Type B pancreatic cell (in vitro differentiated cells): ENCODE measurements around the gene COL13A1. TPM values are rescaled to one million over a fixed set of nuclear protein-coding genes. Genes with fewer than 3 reads are reported as not detected.

Source experiments
- DNase-seq: peaks from one replicate; pipeline ENCODE4 v3.0.0; 2021; ENCODE audit warnings: mixed read lengths; ENCODE audit not compliant: unreplicated experiment; ENCODE audit errors: extremely low spot score
- H3K27ac Mint-ChIP-seq: 2 replicates; pipeline ENCODE4 v1.8.0; 2021; ENCODE audit warnings: mild to moderate bottlenecking, mixed read lengths
- H3K27me3 Mint-ChIP-seq: 2 replicates; pipeline ENCODE4 v1.8.0; 2021; ENCODE audit warnings: mixed read lengths
- H3K36me3 Mint-ChIP-seq: 2 replicates; pipeline ENCODE4 v1.8.0; 2021; ENCODE audit warnings: mixed read lengths
- H3K4me1 Mint-ChIP-seq: one replicate; pipeline ENCODE4 v1.8.0; 2021; ENCODE audit warnings: mixed read lengths; ENCODE audit not compliant: unreplicated experiment
- H3K4me3 Mint-ChIP-seq: 2 replicates; pipeline ENCODE4 v1.8.0; 2021; ENCODE audit warnings: mild to moderate bottlenecking, mixed read lengths
- H3K9me3 Mint-ChIP-seq: 2 replicates; pipeline ENCODE4 v1.8.0; 2021; ENCODE audit warnings: mixed read lengths
- total RNA-seq: library from RNA; stranded (reverse); gene quantifications from 2 replicates; pipeline ENCODE4 v1.2.1, GENCODE V29; 2021; ENCODE audit warnings: low replicate concordance
- TF ChIP-seq, protein P1 (sequence below): fragments of 200-600 bp; sonication (generic); conservative IDR thresholded peaks from 2 replicates; pipeline ENCODE4 v1.5.0; 2021; ENCODE audit warnings: antibody characterized with exemption, mild to moderate bottlenecking

Gene COL13A1
- total RNA-seq, 1 donor from 2014 or later, result 18.6 TPM

DNA sequence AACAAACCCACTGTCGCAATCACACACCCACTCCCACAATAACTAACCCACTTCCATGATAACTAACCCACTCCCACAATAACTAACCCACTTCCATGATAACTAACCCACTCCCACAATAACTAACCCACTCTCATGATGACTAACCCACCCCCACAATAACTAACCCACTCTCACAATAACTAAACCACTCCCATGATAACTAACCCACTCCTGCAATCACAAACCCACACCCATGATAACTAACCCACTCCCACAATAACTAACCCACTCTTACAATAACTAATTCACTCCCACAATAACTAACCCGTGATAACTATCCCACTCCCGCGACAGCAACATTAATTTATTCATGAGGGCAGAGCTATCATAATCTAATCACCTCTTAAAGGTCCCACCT, 105.8 kb downstream of the COL13A1 start:
- DNase-seq, result no peak
- no peak overlapping the region for H3K4me3 Mint-ChIP-seq
- H3K4me1 Mint-ChIP-seq, result peaks cover 15% of the 10 kb centered on the region
- H3K27ac Mint-ChIP-seq, result no peak overlapping the region
- peaks cover 3% of the 10 kb centered on the region for H3K36me3 Mint-ChIP-seq
- TF ChIP-seq, protein P1, sequence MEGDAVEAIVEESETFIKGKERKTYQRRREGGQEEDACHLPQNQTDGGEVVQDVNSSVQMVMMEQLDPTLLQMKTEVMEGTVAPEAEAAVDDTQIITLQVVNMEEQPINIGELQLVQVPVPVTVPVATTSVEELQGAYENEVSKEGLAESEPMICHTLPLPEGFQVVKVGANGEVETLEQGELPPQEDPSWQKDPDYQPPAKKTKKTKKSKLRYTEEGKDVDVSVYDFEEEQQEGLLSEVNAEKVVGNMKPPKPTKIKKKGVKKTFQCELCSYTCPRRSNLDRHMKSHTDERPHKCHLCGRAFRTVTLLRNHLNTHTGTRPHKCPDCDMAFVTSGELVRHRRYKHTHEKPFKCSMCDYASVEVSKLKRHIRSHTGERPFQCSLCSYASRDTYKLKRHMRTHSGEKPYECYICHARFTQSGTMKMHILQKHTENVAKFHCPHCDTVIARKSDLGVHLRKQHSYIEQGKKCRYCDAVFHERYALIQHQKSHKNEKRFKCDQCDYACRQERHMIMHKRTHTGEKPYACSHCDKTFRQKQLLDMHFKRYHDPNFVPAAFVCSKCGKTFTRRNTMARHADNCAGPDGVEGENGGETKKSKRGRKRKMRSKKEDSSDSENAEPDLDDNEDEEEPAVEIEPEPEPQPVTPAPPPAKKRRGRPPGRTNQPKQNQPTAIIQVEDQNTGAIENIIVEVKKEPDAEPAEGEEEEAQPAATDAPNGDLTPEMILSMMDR, result no peak
- peaks cover 12% of the 10 kb centered on the region for H3K27me3 Mint-ChIP-seq
- no peaks in the 10 kb centered on the region for H3K9me3 Mint-ChIP-seq

DNA sequence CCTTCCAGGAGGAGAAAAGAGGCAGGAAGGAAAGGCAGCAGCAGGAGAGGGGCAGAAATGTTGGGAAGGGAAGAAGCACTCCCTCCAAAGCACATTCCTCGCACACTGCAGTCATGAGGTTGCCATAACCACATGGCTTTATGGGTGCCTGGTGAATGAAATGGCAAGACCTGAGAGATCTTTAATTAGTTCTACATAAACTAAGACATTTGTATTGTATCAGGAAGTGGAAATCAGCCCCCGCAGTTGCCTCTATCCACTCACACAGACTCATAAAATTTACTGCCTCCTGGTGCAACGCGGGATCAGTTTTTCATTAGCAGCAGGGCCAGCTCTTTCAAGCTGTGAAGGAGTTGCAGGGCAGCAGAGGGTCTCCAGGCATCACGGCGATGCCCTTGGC, 106.4 kb downstream of the COL13A1 start:
- Mint-ChIP-seq H3K9me3 (no peaks in the 10 kb centered on the region), H3K36me3 (peaks cover 3% of the 10 kb centered on the region), H3K4me1 (peaks cover 21% of the 10 kb centered on the region), H3K4me3 (no peak overlapping the region), H3K27ac (no peak overlapping the region), H3K27me3 (peaks cover 18% of the 10 kb centered on the region)
- DNase-seq, result no peak
- TF ChIP-seq, protein P1, result no peak

DNA sequence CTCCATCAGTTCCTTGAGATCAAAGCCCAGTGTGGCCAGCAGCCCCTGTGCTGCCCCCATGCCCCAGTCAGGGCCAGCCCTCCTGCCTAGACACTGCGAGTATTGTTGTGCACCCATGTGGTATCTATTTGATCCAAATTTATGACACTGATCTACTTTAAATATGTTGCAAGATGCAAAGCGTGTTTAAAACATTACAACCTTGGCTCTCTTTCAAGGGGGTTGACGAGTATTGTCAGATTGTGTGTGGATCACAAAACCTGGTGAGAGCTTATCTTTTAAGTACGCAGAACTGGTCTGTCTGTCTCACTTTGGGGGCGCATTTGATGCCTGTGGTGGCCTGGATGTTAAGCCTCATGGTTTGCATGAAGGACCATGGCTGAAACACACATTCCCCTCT, 108.9 kb downstream of the COL13A1 start:
- Mint-ChIP-seq H3K4me3 (no peak overlapping the region), H3K27me3 (peaks cover 21% of the 10 kb centered on the region), H3K27ac (no peak overlapping the region), H3K4me1 (peaks cover 26% of the 10 kb centered on the region), H3K9me3 (no peaks in the 10 kb centered on the region), H3K36me3 (peaks cover 3% of the 10 kb centered on the region)
- TF ChIP-seq, protein P1, result no peak
- no peak for DNase-seq

DNA sequence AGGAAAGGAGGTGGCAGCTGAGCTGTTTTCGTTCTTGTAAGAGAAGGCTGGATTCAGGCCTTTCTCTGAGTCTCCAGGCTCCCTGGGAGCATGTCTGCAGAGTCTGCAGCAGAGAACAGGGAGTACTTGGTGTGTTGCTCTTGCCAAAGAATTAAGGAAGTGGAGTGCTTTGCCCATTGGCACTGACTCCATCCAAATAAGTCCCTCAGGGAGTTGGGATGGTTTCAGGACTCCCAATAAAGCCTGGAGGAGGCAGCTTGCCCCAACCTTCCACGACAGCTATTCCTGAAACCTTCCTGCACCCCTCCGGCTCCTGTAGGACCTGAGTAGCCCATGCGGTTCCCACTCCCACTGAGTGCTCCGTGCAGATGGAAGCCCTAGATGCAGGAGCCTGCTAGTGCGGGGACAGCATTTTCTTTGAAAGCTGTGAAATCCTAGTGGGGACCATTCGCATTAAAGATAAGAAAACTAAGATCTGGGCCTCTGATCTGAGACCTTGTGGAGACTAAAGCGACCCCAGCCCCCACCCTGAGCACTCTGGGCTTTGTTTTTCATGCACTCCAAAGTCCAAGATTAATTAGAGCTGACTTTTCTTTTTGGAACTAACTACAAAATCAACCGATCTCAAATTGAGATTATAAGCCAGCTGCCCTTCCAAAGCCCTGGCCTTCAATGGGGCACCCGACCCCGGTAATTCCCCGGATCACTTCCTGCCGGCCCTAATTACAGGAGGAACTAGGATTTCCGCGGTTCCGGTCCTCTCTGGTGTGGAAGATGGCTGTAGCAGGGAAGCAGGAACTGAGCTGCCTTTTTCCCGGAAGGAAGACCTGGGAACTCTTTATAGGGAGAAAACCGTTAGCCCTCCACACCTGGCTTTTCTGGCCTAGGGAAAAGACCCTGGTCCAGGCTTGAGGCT, 110.2 kb downstream of the COL13A1 start:
- H3K4me3 Mint-ChIP-seq, result no peak overlapping the region
- DNase-seq, result no peak
- peaks cover 26% of the 10 kb centered on the region for H3K4me1 Mint-ChIP-seq
- H3K27me3 Mint-ChIP-seq, result peaks cover 29% of the 10 kb centered on the region
- H3K9me3 Mint-ChIP-seq, result no peaks in the 10 kb centered on the region
- TF ChIP-seq, protein P1, result no peak
- peaks cover 3% of the 10 kb centered on the region for H3K36me3 Mint-ChIP-seq
- no peak overlapping the region for H3K27ac Mint-ChIP-seq

DNA sequence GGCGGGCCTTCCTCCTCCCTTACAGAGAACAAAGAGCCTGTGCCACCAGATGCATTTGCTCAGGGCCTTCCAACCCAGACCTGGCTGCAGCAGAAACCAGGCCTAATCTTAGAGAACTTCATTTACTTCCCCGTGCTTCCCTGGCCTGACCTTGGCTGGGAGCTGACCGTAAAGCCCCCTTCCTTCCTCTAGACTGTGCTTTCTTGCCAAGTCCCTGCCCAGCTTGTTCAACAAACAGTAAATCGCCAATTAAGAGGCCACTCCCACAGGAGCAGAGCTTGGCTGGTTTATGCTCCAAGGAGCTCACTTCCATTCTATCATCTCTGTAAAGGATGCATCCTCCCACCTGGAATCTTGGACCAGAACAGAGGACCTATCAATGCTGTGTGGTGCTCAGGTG, 110.9 kb downstream of the COL13A1 start:
- Mint-ChIP-seq H3K27me3 (peaks cover 27% of the 10 kb centered on the region), H3K9me3 (no peaks in the 10 kb centered on the region), H3K36me3 (peaks cover 3% of the 10 kb centered on the region), H3K27ac (no peak overlapping the region), H3K4me3 (peak overlapping the region; percentile 16), H3K4me1 (peaks cover 26% of the 10 kb centered on the region)
- no peak for DNase-seq
- TF ChIP-seq, protein P1, result no peak
